Mucosa of descending colon (tissue), 3 donors: ENCODE measurements around the gene CD99. TPM values are rescaled to one million over a fixed set of nuclear protein-coding genes. Genes with fewer than 3 reads are reported as not detected.

Experiments used
- ATAC-seq: fragments of 200-7000 bp; cut with Tn5 transposase; one replicate; pipeline ENCODE4 v1.9.1; 2020; ENCODE audit warnings: mild to moderate bottlenecking, moderate library complexity
- DNase-seq, 3 donors: peaks; one replicate each; pipeline ENCODE4 v3.0.0-alpha.2; 2020
- H3K36me3 ChIP-seq: fragments of 200-600 bp; one replicate; pipeline ENCODE4 v1.8.0; 2021; ENCODE audit warnings: low read depth, mild to moderate bottlenecking
- H3K4me1 ChIP-seq: fragments of 200-600 bp; one replicate; pipeline ENCODE4 v1.8.0; 2021; ENCODE audit warnings: low read depth, mild to moderate bottlenecking
- H3K4me3 ChIP-seq: fragments of 200-600 bp; one replicate; pipeline ENCODE4 v1.8.0; 2021; ENCODE audit warnings: mild to moderate bottlenecking
- H3K9me3 ChIP-seq: fragments of 200-600 bp; one replicate; pipeline ENCODE4 v1.8.0; 2021; ENCODE audit warnings: mild to moderate bottlenecking
- intact Hi-C, 2 donors: fragments of 100-400 bp; cut with DNase I in 1 of 2; cut with micrococcal nuclease in 1 of 2; formaldehyde crosslinking; loops; one replicate each; pipeline versions ENCODE4 v1.11.0 to v1.11.1; 2022; cut with DNase I, micrococcal nuclease
- total RNA-seq, 3 donors: library from RNA; stranded (reverse); fragmentation: NEBNext Ultra II Directional in 2 of 3; extraction: Animal tissue kit (Norgen Biotek cat#: 25700) in 2 of 3; gene quantifications; one replicate each; pipeline versions ENCODE4 v1.2.1 to v1.2.4, GENCODE V29; 2021 to 2023
- TF ChIP-seq, protein P1 (sequence below): fragments of 200-600 bp; IDR thresholded peaks from one replicate; pipeline ENCODE4 v1.8.0; 2022; ENCODE audit warnings: antibody characterized with exemption, mild to moderate bottlenecking
- donor health status: DM: no; HTN: no; CAD: no; lungs with moderate emphysema.
- donor health status: DM: no; HTN: no; CAD: no.
- donor health status: DM: no; HTN: yes; CAD: no.

CD99 gene
- total RNA-seq, 3 donors from 2014 or later, result 147 to 326 (median 171) TPM

DNA sequence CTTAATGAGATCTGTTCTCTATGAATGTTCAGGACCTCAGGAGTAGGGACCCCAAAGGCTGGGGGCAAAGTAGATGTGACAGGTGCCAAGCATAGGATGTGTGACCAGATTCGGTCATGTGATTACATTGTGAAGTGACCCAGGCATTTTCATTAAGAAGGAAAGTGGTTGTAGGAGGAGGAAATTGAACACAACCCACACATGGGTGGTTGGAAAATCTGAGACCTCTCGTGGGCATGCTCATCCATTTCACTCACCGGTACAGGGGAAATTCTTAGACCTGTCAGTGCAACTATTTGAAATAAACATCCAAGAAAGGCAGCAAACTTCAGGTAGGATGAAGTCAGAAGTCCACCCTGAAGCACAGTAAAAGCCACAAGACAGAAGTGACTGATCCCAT lies 43.5 kb upstream of the CD99 start:
- intact Hi-C loops, result no loop called here

GRCh38 chrX:2650037-2650436 lies 41.1 kb upstream of the CD99 start:
- intact Hi-C loops, result no loop called here
- H3K4me1 ChIP-seq, result peaks cover 5% of the 10 kb centered on the region
- TF ChIP-seq, protein P1, sequence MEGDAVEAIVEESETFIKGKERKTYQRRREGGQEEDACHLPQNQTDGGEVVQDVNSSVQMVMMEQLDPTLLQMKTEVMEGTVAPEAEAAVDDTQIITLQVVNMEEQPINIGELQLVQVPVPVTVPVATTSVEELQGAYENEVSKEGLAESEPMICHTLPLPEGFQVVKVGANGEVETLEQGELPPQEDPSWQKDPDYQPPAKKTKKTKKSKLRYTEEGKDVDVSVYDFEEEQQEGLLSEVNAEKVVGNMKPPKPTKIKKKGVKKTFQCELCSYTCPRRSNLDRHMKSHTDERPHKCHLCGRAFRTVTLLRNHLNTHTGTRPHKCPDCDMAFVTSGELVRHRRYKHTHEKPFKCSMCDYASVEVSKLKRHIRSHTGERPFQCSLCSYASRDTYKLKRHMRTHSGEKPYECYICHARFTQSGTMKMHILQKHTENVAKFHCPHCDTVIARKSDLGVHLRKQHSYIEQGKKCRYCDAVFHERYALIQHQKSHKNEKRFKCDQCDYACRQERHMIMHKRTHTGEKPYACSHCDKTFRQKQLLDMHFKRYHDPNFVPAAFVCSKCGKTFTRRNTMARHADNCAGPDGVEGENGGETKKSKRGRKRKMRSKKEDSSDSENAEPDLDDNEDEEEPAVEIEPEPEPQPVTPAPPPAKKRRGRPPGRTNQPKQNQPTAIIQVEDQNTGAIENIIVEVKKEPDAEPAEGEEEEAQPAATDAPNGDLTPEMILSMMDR, result no peak
- ATAC-seq (no peak), DNase-seq (no peak)
- no peaks in the 10 kb centered on the region for H3K36me3 ChIP-seq
- H3K4me3 ChIP-seq, result no peak overlapping the region
- H3K9me3 ChIP-seq, result no peaks in the 10 kb centered on the region

More for the DNA sequence above, 43.5 kb upstream of the CD99 start:
- ATAC-seq, result no peak
- Histone ChIP-seq H3K36me3 (no peaks in the 10 kb centered on the region), H3K4me3 (no peak overlapping the region), H3K4me1 (no peaks in the 10 kb centered on the region), H3K9me3 (no peaks in the 10 kb centered on the region)
- DNase-seq, result no peak
- TF ChIP-seq, protein P1, result no peak

DNA sequence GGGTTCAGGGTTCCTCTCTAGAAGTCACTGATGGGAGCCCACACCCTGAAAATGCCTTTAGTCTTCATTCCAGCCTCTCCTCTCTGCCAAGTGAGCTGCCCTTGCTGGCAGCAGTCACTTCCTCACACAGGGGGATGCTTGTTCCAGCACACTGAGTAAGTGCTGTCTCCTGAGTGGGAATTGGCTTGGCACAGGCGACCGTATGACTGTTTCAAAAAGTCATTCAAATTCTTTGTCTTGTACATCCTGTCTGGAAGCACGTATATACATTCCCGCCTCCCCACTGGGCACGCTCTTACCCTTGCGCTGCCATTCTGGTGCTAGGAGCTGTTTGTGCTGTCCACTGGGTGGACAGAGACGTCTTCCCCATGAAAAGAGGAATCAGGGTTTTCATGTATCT lies 40.2 kb upstream of the CD99 start:
- no peaks in the 10 kb centered on the region for H3K36me3 ChIP-seq
- no peak overlapping the region for H3K4me3 ChIP-seq
- peaks cover 5% of the 10 kb centered on the region for H3K4me1 ChIP-seq
- no peak for ATAC-seq
- DNase-seq, result no peak
- TF ChIP-seq, protein P1, result no peak
- intact Hi-C loops, result no loop called here
- H3K9me3 ChIP-seq, result no peaks in the 10 kb centered on the region

GRCh38 chrX:2652106-2652505 lies 39.0 kb upstream of the CD99 start:
- intact Hi-C loops, result no loop called here
- Histone ChIP-seq H3K4me1 (peaks cover 5% of the 10 kb centered on the region), H3K4me3 (no peak overlapping the region), H3K36me3 (no peaks in the 10 kb centered on the region), H3K9me3 (no peaks in the 10 kb centered on the region)
- ATAC-seq (no peak), DNase-seq (no peak)
- TF ChIP-seq, protein P1, result no peak

DNA sequence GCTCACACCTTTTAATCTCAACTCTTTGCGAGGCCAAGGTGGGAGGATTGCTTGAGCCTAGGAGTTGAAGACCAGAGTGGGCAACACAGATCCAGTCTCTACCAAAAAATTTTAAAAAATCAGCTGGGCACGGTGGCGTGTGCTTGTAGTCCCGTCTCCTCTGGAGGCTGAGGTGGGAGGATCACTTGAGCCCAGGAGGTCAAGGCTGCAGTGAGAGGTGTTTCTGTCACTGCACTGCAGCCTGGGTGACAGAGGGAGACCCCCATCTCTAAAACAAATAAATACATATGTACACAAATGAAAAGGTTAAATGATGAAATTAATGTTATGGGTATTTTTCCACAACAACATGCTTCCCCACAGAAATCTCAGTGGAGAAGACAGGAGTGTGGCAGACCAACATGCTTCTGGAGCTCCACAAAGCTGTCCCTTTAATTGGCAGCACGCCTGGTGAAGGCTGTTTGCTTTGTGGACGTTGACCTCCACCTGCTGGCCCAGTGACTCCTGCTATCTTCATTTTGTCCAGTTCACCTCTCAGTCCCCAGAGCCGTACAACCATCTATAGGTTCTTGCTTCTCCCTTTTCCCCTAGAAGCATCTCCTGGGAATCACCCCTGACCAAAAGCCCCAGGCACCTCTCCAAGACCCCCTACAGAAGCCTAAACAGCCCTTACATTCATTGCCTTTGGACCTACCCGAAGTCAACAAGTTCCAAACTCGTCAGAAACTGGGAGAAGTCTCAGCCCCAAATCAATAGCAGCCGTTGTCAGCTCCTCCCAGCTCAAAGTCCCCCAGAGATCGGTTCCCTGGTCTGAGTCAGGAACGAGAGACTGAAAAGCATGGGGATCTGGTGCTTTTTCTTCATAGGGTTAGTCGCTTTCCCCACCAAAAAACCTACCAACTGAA lies 36.4 kb upstream of the CD99 start:
- ATAC-seq, result peak; percentile 96
- Histone ChIP-seq H3K36me3 (no peaks in the 10 kb centered on the region), H3K4me3 (no peak overlapping the region), H3K4me1 (peaks cover 5% of the 10 kb centered on the region), H3K9me3 (no peaks in the 10 kb centered on the region)
- intact Hi-C loops, result no loop called here
- TF ChIP-seq, protein P1, result no peak
- DNase-seq, result peak; percentile 58 to 88 (median 74)
